ENCODE results near the gene ABCG1. TPM values are rescaled to one million over a fixed set of nuclear protein-coding genes. Genes with fewer than 3 reads are reported as not detected.
"Not testable (repeated sequence)": the region's sequence is repeated elsewhere in the genome, so short reads cannot be mapped to it uniquely, and the experiment has no call there.

Gene ABCG1
- 0.57 and 1.2 TPM in 2 replicates for total RNA-seq
- 0.74 TPM for polyA plus RNA-seq (2012)

- no peak for DNase-seq (ENCODE audit: low read depth)
Measured at GRCh38 chr21:42218836-42219605, at the start of gene ABCG1. ABCG1 (plus strand) TSS chr21:42219140; CDS start chr21:42219263, 123 bp downstream.

- no peak for DNase-seq (ENCODE audit: low read depth)
Measured at GRCh38 chr21:42169758-42170157, 49.2 kb upstream of the ABCG1 start.

DNA sequence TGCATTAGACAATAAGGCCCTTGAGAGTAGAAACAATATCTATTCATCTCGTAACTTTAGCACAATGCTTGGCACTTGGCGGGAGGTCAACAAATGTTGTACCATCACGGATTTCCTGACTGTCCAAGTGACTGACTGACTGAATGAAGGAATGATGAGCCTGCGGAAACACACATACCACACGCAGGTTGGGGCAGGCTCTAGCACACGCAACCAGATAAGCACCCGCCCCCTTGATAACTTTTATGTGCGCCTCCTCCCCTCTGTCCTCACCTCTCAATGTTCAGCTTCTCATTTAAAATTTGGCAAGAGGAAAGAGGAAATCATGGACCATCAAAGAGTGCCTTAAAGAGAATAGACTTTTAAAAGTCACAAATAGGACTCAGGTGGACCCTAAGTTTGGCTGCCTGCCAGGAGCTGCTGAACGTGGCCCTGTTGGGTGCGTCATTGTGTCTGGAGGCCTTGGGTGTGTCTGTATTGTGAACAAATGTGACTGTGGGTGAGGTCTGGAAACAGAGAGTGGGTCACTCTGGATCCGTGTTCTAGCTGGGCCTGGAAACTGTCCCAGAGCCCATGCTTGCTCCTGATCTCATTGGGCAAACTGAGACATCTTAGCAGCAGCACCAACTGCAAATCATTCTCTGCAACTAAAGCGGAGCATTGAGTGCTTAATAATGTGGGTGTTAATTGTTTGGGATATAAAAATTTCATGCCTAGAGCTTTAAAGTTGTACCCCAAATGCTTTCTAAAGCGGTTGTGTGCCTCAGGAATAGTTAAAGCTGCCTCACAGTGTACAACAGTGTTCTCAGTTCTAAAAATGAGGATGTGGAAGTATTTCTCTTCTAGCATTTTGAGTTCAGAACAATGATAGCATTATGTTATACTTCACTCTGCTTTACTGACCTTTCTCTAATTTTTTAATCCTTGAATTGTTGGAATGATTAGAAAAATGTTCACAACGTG, 47.6 kb upstream of the ABCG1 start:
- no peak for DNase-seq (ENCODE audit: low read depth)

- no peak for DNase-seq (ENCODE audit: low read depth)
Measured at GRCh38 chr21:42172596-42173483, 46.1 kb upstream of the ABCG1 start.

DNA sequence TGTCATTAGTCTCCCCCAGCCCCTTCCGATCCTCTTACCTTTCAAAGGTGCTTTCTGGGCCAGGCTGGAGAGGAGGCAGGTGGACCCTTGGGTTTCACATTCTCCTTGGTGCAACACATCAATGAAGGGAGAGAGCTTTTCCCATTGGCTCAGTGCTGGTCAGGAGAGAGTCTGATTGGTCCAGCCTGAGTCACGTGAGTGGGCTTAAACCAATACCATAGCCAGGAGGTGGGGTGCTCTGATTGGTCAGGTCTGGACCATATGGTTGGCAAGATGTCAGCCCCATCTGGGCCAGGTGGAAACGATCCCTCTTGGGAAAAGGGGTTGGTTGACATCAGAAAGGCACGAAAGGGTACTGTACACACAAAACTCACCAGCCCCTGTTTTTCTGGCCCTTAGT, 44.8 kb upstream of the ABCG1 start:
- no peak for DNase-seq (ENCODE audit: low read depth)

DNA sequence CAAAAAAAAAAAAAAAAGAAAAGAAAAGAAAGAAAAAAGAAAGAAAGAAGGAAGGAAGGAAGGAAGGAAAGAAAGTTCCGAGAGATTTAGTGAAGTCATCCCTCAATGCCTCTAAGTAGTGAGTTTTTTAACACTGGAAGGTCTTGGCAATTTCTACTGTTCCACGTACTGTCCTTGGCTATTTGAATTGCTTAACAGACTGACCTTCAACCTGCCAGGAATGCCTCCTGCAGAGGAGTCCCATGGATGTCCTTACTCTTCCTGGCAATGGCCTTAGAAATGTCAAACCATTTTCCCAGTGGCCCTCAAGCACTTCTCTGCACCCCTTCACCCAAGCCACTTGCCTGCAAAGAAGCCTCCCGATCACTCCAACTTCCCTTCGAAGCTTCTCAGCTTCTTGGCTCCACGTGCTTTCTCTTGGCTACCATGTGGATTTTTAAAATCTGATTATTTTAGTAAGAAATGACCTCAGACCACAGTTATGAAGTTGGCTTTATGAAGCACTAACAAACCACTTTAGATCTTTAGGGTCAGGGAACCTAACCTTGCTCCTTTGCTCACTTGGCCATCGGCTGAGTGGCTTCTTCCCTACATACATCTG, 43.7 kb upstream of the ABCG1 start:
- DNase-seq (ENCODE audit: low read depth), result no peak

DNA sequence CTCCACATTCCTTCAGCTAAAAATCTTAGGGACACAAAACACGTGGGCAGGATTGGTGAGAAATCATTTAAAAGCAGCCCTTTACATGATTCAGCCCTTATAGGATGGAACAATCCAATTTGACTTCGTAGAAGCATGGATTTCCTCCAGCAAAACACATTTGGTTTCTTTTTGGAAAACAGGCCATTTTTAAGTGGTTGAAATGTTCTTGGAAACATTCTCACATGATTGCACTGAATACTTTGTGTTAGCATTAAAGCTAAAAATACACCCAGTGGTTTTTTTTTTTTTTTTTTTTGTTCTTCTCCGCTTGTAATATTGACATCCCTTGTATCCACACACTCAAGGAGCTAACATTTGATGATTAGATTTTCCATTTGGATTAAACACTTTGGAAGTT, 42.1 kb upstream of the ABCG1 start:
- DNase-seq (ENCODE audit: low read depth), result no peak

GRCh38 chr21:42179316-42179715, 39.6 kb upstream of the ABCG1 start:
- no peak for DNase-seq (ENCODE audit: low read depth)

DNA sequence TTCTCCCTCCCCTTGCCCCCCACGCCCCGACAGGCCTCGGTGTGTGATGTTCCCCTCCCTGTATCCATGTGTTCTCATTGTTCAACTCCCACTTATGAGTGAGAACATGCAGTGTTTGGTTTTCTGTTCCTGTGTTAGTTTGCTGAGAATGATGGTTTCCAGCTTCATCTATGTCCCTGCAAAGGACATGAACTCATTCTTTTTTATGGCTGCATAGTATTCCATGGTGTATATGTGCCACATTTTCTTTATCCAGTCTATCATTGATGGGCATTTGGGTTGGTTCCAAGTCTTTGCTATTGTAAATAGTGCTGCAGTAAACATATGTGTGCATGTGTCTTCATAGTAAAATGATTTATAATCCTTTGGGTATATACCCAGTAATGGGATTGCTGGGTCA, 38.9 kb upstream of the ABCG1 start:
- DNase-seq (ENCODE audit: low read depth), result not testable (repeated sequence)

DNA sequence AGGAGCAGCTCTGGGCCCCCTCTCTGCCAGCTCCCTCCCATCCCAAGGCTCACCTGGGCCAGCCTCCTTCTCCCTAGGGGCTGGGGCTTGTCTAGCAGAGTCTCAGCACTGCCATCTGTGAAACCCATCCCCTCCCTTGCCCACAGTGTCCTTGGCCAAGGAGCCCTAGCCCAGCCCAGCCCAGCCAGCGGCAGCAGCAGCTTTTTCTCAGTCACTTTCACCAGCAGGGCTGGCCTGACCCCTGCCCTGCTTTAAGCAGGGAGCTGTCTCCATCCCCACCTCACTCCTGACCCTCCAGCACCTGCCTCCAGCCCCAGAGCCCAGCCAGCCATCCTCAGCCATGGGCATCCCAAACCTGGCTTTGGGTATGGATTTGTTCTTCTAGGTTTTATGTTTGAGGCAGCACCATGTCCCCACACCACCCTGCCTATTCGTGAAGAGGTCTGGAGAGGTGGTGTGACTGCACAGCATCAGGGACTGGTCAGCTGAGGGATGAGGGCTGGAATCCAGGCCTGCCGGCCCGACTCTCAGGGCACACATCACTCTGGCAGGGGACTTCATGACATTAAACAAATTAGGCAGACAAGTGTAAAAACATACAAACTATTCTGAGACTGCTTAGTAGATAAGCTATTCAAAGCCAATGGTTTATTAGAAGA, 36.1 kb upstream of the ABCG1 start:
- DNase-seq (ENCODE audit: low read depth), result no peak

GRCh38 chr21:42183374-42184266, 35.3 kb upstream of the ABCG1 start:
- no peak for DNase-seq (ENCODE audit: low read depth)

GRCh38 chr21:42186591-42186990, 32.3 kb upstream of the ABCG1 start:
- no peak for DNase-seq (ENCODE audit: low read depth)

DNA sequence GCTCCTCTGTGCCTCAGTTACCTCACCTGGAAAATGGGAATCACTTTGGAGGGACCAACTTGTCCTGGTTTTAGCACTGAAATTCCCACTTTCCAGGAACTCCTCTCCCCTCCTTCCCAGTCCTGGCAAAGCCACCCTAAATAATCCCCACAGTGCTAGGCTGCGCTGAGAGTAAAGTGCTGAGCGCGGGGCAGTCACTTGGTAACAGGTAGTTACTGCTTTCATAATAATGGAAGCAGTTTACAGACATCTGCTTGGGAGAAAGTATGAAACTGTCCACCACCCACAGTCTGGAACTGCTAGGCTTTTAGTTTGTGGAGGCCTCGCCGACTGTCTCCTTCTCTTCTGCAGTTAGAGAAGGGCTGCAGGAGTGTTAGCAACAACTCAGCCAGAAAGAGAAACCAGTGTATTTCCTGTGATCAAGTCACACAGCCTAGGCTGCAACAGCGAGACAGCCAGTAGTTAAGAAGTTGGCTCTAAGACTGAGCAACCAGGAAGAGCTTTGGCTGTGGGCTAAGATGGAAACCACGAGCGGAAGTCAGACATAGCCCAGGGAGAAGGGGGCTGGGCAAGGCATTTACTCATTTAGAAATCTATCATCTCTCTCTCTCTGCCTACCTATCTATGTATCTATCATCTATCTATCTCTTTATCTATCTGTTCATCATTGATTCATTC, 30.8 kb upstream of the ABCG1 start:
- DNase-seq (ENCODE audit: low read depth), result no peak

DNA sequence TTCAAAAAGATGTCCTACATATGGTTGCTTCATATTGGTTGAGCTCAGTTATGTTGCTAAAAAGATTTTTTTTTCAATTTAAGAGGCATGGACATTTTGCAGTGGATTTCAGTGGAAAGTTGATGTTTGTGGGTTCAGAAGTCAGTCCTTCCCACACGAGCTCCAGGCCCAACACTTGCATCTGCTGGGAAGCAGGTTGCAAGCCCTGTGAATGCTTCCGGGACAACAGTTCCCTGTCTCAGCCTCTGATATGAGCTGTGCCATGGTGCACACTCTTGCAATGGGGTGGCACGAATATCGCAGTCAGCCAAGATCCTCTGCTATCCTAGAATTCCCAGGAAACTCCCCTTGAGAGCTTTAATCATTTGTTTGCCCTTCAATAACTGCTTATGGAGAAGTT, 30.3 kb upstream of the ABCG1 start:
- no peak for DNase-seq (ENCODE audit: low read depth)

DNA sequence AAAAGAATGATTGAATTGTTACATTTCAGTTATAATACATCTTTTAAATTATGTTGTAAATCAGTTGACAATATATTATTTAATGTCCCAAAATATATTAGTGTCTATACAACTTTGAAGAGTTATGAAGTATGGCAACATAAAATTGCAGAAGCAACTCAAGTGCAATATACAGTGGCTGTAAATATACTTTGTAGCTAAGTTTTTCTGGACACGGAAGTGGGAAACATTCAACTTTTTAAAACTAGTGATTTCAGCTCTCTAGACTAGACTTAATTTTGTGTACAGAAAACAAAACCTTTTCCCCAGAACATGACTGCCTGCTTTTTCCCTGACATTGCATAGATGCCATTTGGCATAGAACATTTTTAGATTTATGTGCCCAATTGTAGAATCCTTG, 29.5 kb upstream of the ABCG1 start:
- DNase-seq (ENCODE audit: low read depth), result no peak

DNA sequence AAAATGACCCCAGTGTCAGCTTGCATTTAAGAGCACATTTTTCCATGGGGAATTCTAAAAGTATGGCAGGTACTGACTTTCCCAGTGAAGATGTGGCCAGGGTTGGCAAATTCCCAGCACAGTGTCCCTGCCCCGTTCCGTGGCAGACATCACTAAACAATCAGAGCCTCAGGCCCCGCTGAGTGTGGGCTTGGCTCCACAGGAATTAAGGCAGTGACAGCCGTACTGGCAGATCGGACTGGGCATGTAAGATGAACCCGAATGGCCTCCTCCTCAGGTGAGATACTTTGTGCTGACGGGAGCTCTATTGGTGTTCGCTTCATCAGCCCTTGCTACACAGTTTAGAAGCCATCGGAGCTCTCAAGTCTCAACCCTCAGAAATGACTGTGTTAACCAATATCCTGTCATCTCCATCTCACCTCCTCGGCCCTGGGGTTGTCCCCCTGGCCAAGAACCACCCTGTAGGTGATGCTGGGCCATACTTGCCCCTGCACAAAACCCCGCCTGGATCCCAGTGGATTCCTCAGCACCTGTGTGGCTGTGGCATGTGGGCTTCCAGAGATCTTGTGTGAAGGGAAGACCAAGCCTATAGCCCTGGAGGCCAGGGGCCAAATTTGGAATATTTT, 29.0 kb upstream of the ABCG1 start:
- DNase-seq (ENCODE audit: low read depth), result no peak

- no peak for DNase-seq (ENCODE audit: low read depth)
Measured at GRCh38 chr21:42190486-42190863, 28.5 kb upstream of the ABCG1 start.

DNA sequence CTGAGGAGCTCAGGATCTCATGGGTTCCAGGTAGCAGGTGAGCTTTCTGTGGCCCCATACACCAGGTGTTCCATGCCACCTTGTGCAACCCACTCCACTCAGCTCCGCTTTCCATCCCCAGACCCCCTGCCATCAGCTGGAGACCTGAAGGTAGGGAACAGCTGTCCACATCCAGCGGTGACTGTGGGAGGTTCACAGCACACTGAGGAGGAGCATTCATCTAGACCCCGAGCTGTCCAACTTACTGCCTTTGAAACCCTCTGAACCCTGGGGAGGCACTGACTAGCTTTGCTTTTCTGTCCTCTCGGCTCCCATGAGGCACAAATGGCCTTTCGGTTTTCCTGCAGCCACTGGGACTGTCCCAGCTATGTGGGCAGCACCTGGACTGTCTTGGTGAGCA, 27.9 kb upstream of the ABCG1 start:
- DNase-seq (ENCODE audit: low read depth), result no peak

Data from myocyte (in vitro differentiated cells).